ENCODE measurements around the gene CD82.
"Not testable (repeated sequence)": the region's sequence is repeated elsewhere in the genome, so short reads cannot be mapped to it uniquely, and the experiment has no call there.

The CD82 gene

DNA sequence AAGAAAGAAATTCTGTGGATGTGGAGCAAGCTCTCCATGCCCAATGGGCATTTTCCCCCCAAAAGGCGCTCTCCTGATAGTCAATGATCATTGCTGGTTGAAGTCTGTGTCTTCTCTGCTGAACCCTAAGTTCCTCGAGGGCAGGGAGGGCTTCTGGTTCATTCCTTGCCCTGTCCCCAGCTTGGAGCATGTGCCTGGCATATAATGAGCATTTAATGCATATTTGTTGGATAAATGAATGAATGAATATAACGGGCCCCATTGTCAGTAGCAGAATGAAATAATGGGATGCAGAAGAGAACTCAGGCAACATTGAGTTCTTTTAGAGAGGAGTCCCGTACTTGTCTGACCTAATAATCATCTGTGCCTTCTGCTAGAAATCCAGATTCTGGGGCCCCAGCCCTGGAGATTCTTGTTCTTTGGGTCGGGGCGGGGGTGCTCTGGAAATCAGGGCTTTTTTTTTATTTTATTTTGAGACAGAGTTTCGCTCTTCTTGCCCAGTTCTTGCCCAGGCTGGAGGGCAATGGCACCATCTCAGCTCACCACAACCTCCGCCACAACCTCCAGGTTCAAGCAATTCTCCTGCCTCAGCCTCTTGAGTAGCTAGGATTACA is 64.4 kb downstream of the CD82 start:
- no peak for DNase-seq (ENCODE audit: low read depth, low spot score)

DNA sequence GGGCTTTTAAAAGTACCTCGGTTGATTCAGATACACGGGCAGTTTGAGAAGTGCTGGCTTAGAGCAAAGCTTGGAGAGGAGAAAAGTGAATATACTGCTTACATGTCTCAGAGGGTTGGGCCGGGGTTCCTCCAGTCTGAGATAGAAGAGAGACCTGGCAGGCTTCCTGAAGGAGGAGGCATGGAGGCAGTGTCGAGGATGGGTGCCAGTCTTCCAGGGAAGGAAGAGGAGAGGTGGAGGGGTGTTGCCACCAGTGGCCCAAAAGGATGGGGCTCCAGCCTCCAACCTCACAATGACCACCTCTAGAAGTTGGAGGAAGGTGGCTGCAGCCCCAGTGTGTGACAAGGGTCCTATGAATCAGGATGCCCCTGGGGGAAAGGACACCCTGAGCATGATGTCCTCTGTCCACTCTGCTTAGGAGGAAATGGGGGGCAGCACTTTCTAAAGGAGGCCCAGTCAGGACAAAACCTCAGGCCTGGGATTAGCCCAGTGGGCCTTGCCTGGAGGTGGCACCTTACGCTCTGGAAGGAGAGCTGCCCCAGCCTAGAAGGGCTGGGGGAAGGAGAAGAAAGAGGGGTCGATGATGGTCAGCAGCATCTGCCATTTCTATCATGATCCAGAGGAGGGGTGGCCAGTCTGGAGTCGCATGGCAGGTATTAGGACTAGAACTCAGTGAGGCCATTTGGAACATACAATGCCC is 65.2 kb downstream of the CD82 start:
- DNase-seq (ENCODE audit: low read depth, low spot score), result no peak

- DNase-seq (ENCODE audit: low read depth, low spot score), result no peak
Observed at GRCh38 chr11:44631831-44632230, 66.4 kb downstream of the CD82 start.

GRCh38 chr11:44632466-44633123 is 67.1 kb downstream of the CD82 start:
- peak; percentile 69 for DNase-seq (ENCODE audit: low read depth, low spot score)

DNA sequence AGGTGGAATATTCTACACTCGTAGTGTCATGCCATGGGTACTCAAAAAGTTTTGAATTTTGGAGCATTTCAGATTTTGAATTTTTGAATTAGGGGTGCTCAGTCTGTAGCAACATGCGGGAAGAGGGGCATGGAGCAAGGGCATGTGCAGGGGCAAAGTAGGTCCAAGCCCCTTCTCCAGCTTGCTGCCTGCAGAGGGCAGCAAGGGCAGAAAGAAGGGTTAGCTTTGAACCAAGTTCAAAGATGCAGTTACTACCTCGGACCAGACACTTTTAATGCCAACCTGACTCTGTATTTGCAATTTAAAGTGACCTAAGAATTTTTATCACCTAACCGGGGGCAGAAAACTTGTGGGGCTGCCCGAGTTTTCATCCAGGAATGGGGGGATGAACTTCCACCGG is 68.2 kb downstream of the CD82 start:
- DNase-seq (ENCODE audit: low read depth, low spot score), result no peak

GRCh38 chr11:44634401-44635281 is 69.2 kb downstream of the CD82 start:
- DNase-seq (ENCODE audit: low read depth, low spot score), result peak; percentile 91

- no peak for DNase-seq (ENCODE audit: low read depth, low spot score)
Observed at GRCh38 chr11:44637487-44637886, 72.0 kb downstream of the CD82 start.

GRCh38 chr11:44638032-44638431 is 72.6 kb downstream of the CD82 start:
- DNase-seq (ENCODE audit: low read depth, low spot score), result no peak

- DNase-seq (ENCODE audit: low read depth, low spot score), result no peak
Observed at GRCh38 chr11:44643217-44643616, 77.8 kb downstream of the CD82 start.

DNA sequence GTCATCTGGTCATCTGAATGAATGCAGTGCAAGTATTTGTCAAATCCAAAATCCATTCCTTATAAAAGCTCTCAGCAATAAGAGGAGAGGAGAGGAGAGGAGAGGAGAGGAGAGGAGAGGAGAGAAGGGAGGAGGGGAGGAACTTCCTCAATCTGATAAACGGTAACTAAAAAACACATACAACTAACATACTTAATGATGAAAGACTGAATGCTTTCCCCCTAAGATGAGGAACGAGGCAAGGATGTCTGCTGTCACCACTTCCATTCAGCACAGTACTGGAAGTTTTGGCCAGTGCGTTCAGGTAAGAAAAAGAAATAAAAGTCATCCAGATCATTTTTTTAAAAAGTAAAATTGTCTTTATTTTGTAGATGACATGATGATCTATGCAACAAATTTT is 80.4 kb downstream of the CD82 start:
- DNase-seq (ENCODE audit: low read depth, low spot score), result no peak

DNA sequence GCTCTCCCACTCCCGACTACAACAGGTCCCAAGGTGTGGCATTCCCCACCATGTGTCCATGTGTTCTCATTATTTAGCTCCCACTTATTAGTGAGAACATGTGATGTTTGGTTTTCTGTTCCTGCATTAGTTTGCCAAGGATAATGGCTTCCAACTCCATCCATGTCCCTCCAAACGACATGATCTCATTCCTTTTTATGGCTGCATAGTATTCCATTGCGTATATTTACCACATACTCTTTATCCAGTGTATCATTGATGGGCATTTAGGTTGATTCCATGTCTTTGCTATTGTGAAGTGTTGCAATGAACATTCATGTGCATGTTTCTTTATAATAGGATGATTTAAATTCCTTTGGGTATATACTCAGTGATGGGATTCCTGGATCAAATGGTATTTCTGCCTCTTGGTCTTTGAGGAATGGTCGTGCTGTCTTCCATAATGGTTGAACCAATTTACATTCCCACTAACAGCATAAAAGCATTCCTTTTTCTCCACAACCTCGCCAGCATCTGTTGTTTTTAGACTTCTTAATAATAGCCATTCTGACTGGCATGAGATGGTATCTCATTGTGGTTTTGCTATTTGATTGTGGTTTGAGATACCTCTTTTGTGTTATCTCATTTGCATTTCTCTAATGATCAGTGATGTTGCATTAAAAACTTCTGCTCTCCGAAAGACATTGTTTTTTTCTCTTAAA is 81.9 kb downstream of the CD82 start:
- DNase-seq (ENCODE audit: low read depth, low spot score), result not testable (repeated sequence)

- no peak for DNase-seq (ENCODE audit: low read depth, low spot score)
Observed at GRCh38 chr11:44648109-44648508, 82.6 kb downstream of the CD82 start.

- DNase-seq (ENCODE audit: low read depth, low spot score), result no peak
Observed at GRCh38 chr11:44651535-44652155, 86.2 kb downstream of the CD82 start.

- no peak for DNase-seq (ENCODE audit: low read depth, low spot score)
Observed at GRCh38 chr11:44652901-44653644, 87.6 kb downstream of the CD82 start.

- no peak for DNase-seq (ENCODE audit: low read depth, low spot score)
Observed at GRCh38 chr11:44654057-44654456, 88.6 kb downstream of the CD82 start.

GRCh38 chr11:44654596-44654995 is 89.1 kb downstream of the CD82 start:
- no peak for DNase-seq (ENCODE audit: low read depth, low spot score)

- no peak for DNase-seq (ENCODE audit: low read depth, low spot score)
Observed at GRCh38 chr11:44657836-44658505, 92.5 kb downstream of the CD82 start.

DNA sequence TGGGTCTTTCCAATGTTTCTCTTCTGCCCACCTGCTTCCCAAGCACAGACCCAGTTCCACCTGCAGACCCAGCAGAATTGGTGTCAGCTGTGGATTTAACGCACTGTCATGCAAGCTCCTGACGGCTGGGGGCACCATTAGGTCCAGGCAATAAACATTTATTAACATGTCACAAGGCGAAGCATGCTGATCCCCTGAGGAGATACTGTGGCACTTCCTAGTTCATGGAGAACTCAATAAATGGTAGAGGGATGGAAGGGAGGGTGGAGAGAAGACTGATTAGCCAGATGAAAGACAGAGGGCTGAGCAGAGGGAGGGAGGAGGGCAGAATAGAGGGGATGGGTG is 93.0 kb downstream of the CD82 start:
- peak; percentile 42 for DNase-seq (ENCODE audit: low read depth, low spot score)

- no peak for DNase-seq (ENCODE audit: low read depth, low spot score)
Observed at GRCh38 chr11:44659641-44660040, 94.2 kb downstream of the CD82 start.

DNA sequence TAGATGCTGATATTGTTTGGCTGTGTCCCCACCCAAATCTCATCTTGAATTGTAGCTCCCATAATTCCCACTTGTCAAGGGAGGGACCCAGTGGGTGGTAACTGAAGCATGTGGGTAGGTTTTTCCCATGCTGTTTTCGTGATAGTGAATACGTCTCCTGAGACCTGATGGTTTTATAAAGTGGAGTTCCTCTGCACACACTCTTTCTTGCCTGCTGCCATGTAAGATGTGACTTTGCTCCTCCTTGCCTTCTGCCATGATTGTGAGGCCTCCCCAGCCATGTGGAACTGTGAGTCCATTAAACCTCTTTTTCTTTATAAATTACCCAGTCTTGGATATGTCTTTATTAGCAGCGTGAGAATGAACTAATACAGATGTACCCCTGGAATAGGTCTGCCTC is 95.1 kb downstream of the CD82 start:
- DNase-seq (ENCODE audit: low read depth, low spot score), result not testable (repeated sequence)
